CD14-positive monocyte (primary cell): ENCODE data around the gene AMBP. TPM values are rescaled to one million over a fixed set of nuclear protein-coding genes. Genes with fewer than 3 reads are reported as not detected.

Experiments
- DNase-seq, 3 donors: peaks; one replicate each; pipeline ENCODE4 v3.0.0-alpha.2; 2011 to 2022
- H2AFZ ChIP-seq: 2 replicates; pipeline ENCODE4 v1.6.0; 2012; ENCODE audit warnings: mild to moderate bottlenecking, low read depth, low read length, inconsistent platforms; ENCODE audit not compliant: insufficient read depth, poor library complexity, severe bottlenecking
- H3K27ac ChIP-seq, 2 donors: 1 replicate in 1 of 2; 2 replicates in 1 of 2; pipeline ENCODE4 v1.5.1; 2012 to 2013; ENCODE audit warnings: low read length in 2 of 2, control low read depth in 1 of 2, inconsistent platforms in 1 of 2, low read depth in 1 of 2, mild to moderate bottlenecking in 1 of 2
- H3K27me3 ChIP-seq, 2 donors: one replicate each; pipeline versions ENCODE4 v1.6.0 to v1.6.1; 2011 to 2013; ENCODE audit warnings: low read length in 2 of 2; ENCODE audit not compliant: control insufficient read depth in 2 of 2, insufficient read depth in 2 of 2
- H3K36me3 ChIP-seq, 2 donors: replicated peaks in 1 of 2; 1 replicate in 1 of 2; 2 replicates in 1 of 2; pipeline versions ENCODE4 v1.5.1 to v1.6.1; 2012 to 2013; ENCODE audit warnings: low read length in 2 of 2, control low read depth in 1 of 2, inconsistent platforms in 1 of 2, mild to moderate bottlenecking in 1 of 2; ENCODE audit not compliant: insufficient read depth in 2 of 2, control insufficient read depth in 1 of 2
- H3K4me1 ChIP-seq, 2 donors: 1 replicate in 1 of 2; 2 replicates in 1 of 2; pipeline versions ENCODE4 v1.5.1 to v1.6.1; 2012 to 2013; ENCODE audit warnings: low read length in 2 of 2, control low read depth in 1 of 2, inconsistent platforms in 1 of 2, mild to moderate bottlenecking in 1 of 2, moderate library complexity in 1 of 2; ENCODE audit not compliant: insufficient read depth in 2 of 2, control insufficient read depth in 1 of 2
- H3K4me2 ChIP-seq: replicated peaks from 2 replicates; pipeline ENCODE3; 2012; ENCODE audit warnings: low read length, moderate library complexity, mild to moderate bottlenecking; ENCODE audit not compliant: poor library complexity, severe bottlenecking; ENCODE audit errors: extremely low read depth
- H3K4me3 ChIP-seq, 3 experiments: fragments of 200-600 bp in 1 of 3; sonication (generic) in 1 of 3; replicated peaks in 1 of 3; 1 replicate in 2 of 3; 2 replicates in 1 of 3; pipeline ENCODE4 v1.5.1; 2011 to 2013; ENCODE audit warnings: low read length in 3 of 3, mild to moderate bottlenecking in 3 of 3, control low read depth in 2 of 3, low read depth in 2 of 3, inconsistent platforms in 1 of 3, moderate library complexity in 1 of 3
- H3K79me2 ChIP-seq: 2 replicates; pipeline ENCODE4 v1.6.0; 2012; ENCODE audit warnings: mild to moderate bottlenecking, control low read depth, inconsistent platforms, low read length, moderate library complexity; ENCODE audit not compliant: insufficient read depth
- H3K9ac ChIP-seq: 2 replicates; pipeline ENCODE4 v1.6.0; 2017; ENCODE audit warnings: low read length, mild to moderate bottlenecking; ENCODE audit not compliant: insufficient read depth, poor library complexity, severe bottlenecking
- H3K9me3 ChIP-seq, 2 donors: replicated peaks in 1 of 2; 1 replicate in 1 of 2; 2 replicates in 1 of 2; pipeline versions ENCODE4 v1.5.1 to v1.6.1; 2012 to 2013; ENCODE audit warnings: low read length in 2 of 2, control low read depth in 1 of 2; ENCODE audit not compliant: control insufficient read depth in 1 of 2, insufficient read depth in 1 of 2
- H4K20me1 ChIP-seq: 2 replicates; pipeline ENCODE4 v1.6.0; 2012; ENCODE audit warnings: mild to moderate bottlenecking, low read length, control low read depth, moderate library complexity; ENCODE audit not compliant: insufficient read depth
- H3K27ac Mint-ChIP-seq, 7 donors: one replicate each; pipeline ENCODE4 v1.8.0; 2020; ENCODE audit warnings: mild to moderate bottlenecking in 7 of 7, mixed read lengths in 7 of 7, moderate library complexity in 6 of 7, inconsistent platforms in 2 of 7
- H3K27me3 Mint-ChIP-seq, 3 donors: one replicate each; pipeline ENCODE4 v1.8.0; 2021 to 2022; ENCODE audit warnings: low read depth in 3 of 3, mild to moderate bottlenecking in 3 of 3, mixed read lengths in 3 of 3, moderate library complexity in 3 of 3, inconsistent platforms in 1 of 3
- H3K36me3 Mint-ChIP-seq, 2 donors: one replicate each; pipeline ENCODE4 v1.8.0; 2020; ENCODE audit warnings: mixed read lengths in 2 of 2, inconsistent platforms in 1 of 2, mild to moderate bottlenecking in 1 of 2
- H3K4me1 Mint-ChIP-seq: one replicate; pipeline ENCODE4 v1.8.0; 2020; ENCODE audit warnings: mild to moderate bottlenecking, mixed read lengths
- H3K4me3 Mint-ChIP-seq, 2 donors: one replicate each; pipeline ENCODE4 v1.8.0; 2020; ENCODE audit warnings: mild to moderate bottlenecking in 2 of 2, mixed read lengths in 2 of 2, moderate library complexity in 1 of 2
- H3K9me3 Mint-ChIP-seq, 7 donors: one replicate each; pipeline ENCODE4 v1.8.0; 2020 to 2022; ENCODE audit warnings: mixed read lengths in 7 of 7, mild to moderate bottlenecking in 6 of 7, moderate library complexity in 6 of 7, inconsistent platforms in 2 of 7
- CTCF ChIP-seq: fragments of 200-600 bp; IDR thresholded peaks from one replicate; pipeline ENCODE4 v1.8.0; 2022; ENCODE audit warnings: antibody characterized with exemption, mild to moderate bottlenecking
- WGBS: methylation state at CpG from one replicate; pipeline ENCODE4 v1.1.5; 2013; ENCODE audit warnings: missing lambda C conversion rate; ENCODE audit not compliant: insufficient coverage; 5-methylcytosine and 5-hydroxymethylcytosine counted together
- intact Hi-C, 2 donors: fragments of 100-400 bp; cut with micrococcal nuclease; formaldehyde crosslinking; loops; one replicate each; pipeline versions ENCODE4 v1.15.0 to v1.15.1; 2023
- polyA plus RNA-seq, 3 donors: library from polyadenylated mRNA; depleted of rRNA in 1 of 3; unstranded in 2 of 3; stranded (reverse) in 1 of 3; fragments of 300-500 nt in 2 of 3; fragments of >200 nt in 1 of 3; fragmentation: Illumina TruSeq in 2 of 3; gene quantifications; 1 replicate in 2 of 3; 2 replicates in 1 of 3; pipeline ENCODE4 v1.2.3, GENCODE V29; 2012 to 2021

AMBP gene
- polyA plus RNA-seq, 3 donors: not detected

- Mint-ChIP-seq H3K4me3 (no peak overlapping the region), H3K9me3 (peaks cover 0 to 5% (median 0%) of the 10 kb centered on the region in 7 donors), H3K36me3 (peaks cover 34 to 35% of the 10 kb centered on the region in 2 donors), H3K27ac (peak overlapping the region in 3 of 7 donors; percentile 33 to 64 (median 42)), H3K27me3 (peaks cover 0 to 7% (median 0%) of the 10 kb centered on the region in 3 donors), H3K4me1 (no peaks in the 10 kb centered on the region)
- intact Hi-C loops: no loop called here
- Histone ChIP-seq H3K4me3 (no peak overlapping the region), H3K4me1 (no peaks in the 10 kb centered on the region), H3K27me3 (no peaks in the 10 kb centered on the region), H3K36me3 (peaks cover 9 to 26% of the 10 kb centered on the region in 2 donors), H4K20me1 (no peaks in the 10 kb centered on the region), H3K9ac (no peak overlapping the region), H2AFZ (no peak overlapping the region), H3K27ac (no peak overlapping the region), H3K4me2 (no peak overlapping the region), H3K79me2 (no peaks in the 10 kb centered on the region), H3K9me3 (peaks cover 0 to 2% of the 10 kb centered on the region in 2 donors)
- no peak for DNase-seq
- 97% methylated on average over 14 of the region's 19 CpGs for WGBS
- TF ChIP-seq CTCF: no peak
These were observed 45.9 kb downstream of the AMBP start for GRCh38 chr9:114031948-114032840.

- TF ChIP-seq CTCF: no peak
- H3K79me2 ChIP-seq: no peaks in the 10 kb centered on the region
- H3K4me3 Mint-ChIP-seq: no peak overlapping the region
- peaks cover 27 to 28% of the 10 kb centered on the region in 2 donors for H3K36me3 Mint-ChIP-seq
- no peak for DNase-seq
- H3K27me3 ChIP-seq: no peaks in the 10 kb centered on the region
- H3K36me3 ChIP-seq: peaks cover 6 to 17% of the 10 kb centered on the region in 2 donors
- peaks cover 0 to 5% (median 0%) of the 10 kb centered on the region in 3 donors for H3K27me3 Mint-ChIP-seq
- no peaks in the 10 kb centered on the region for H3K9me3 ChIP-seq
- H3K4me2 ChIP-seq: no peak overlapping the region
- no peaks in the 10 kb centered on the region for H4K20me1 ChIP-seq
- H3K9ac ChIP-seq: no peak overlapping the region
- no peak overlapping the region for H3K27ac ChIP-seq
- no peaks in the 10 kb centered on the region for H3K9me3 Mint-ChIP-seq
- H3K4me1 ChIP-seq: no peaks in the 10 kb centered on the region
- intact Hi-C loops: no loop called here
- H2AFZ ChIP-seq: no peak overlapping the region
- WGBS: no CpG with 5 or more reads among the region's 7 CpGs
- H3K4me1 Mint-ChIP-seq: no peaks in the 10 kb centered on the region
- H3K27ac Mint-ChIP-seq: no peak overlapping the region
- H3K4me3 ChIP-seq: no peak overlapping the region
These were observed 47.0 kb downstream of the AMBP start for GRCh38 chr9:114031037-114031630.
